ENCODE results near the gene CRISPLD2.

CRISPLD2 gene

GRCh38 chr16:84888450-84888849 lies 68.7 kb downstream of the CRISPLD2 start:
- no peak for DNase-seq

- DNase-seq, result no peak
Measured at GRCh38 chr16:84889066-84889465, 69.3 kb downstream of the CRISPLD2 start.

- DNase-seq, result no peak
Measured at GRCh38 chr16:84890427-84890826, 70.6 kb downstream of the CRISPLD2 start.

GRCh38 chr16:84891149-84891795 lies 71.5 kb downstream of the CRISPLD2 start:
- DNase-seq, result no peak

GRCh38 chr16:84892097-84892496 lies 72.3 kb downstream of the CRISPLD2 start:
- no peak for DNase-seq

GRCh38 chr16:84893467-84893848 lies 73.7 kb downstream of the CRISPLD2 start:
- no peak for DNase-seq

GRCh38 chr16:84893849-84894599 lies 74.2 kb downstream of the CRISPLD2 start:
- DNase-seq, result peak in 1 of 2 donors; percentile 10

GRCh38 chr16:84895016-84895415 lies 75.2 kb downstream of the CRISPLD2 start:
- DNase-seq, result no peak

GRCh38 chr16:84896847-84897246 lies 77.1 kb downstream of the CRISPLD2 start:
- DNase-seq, result no peak

GRCh38 chr16:84897911-84898377 lies 78.2 kb downstream of the CRISPLD2 start:
- peak in 1 of 2 donors; percentile 59 for DNase-seq

GRCh38 chr16:84898447-84898846 lies 78.7 kb downstream of the CRISPLD2 start:
- peak in 1 of 2 donors; percentile 41 for DNase-seq

GRCh38 chr16:84899414-84899813 lies 79.6 kb downstream of the CRISPLD2 start:
- DNase-seq, result no peak

GRCh38 chr16:84905965-84906460 lies 86.2 kb downstream of the CRISPLD2 start:
- DNase-seq, result no peak

GRCh38 chr16:84907051-84907450 lies 87.3 kb downstream of the CRISPLD2 start:
- DNase-seq, result no peak

- no peak for DNase-seq
Measured at GRCh38 chr16:84907575-84907974, 87.8 kb downstream of the CRISPLD2 start.

- no peak for DNase-seq
Measured at GRCh38 chr16:84909476-84910085, 89.8 kb downstream of the CRISPLD2 start.

GRCh38 chr16:84911486-84912216 lies 91.9 kb downstream of the CRISPLD2 start:
- peak in 1 of 2 donors; percentile 19 for DNase-seq

GRCh38 chr16:84913315-84913714 lies 93.5 kb downstream of the CRISPLD2 start:
- DNase-seq, result no peak

GRCh38 chr16:84914273-84914672 lies 94.5 kb downstream of the CRISPLD2 start:
- no peak for DNase-seq

GRCh38 chr16:84916178-84916577 lies 96.4 kb downstream of the CRISPLD2 start:
- DNase-seq, result no peak

GRCh38 chr16:84916850-84917249 lies 97.1 kb downstream of the CRISPLD2 start:
- no peak for DNase-seq

GRCh38 chr16:84917492-84917891 lies 97.7 kb downstream of the CRISPLD2 start:
- no peak for DNase-seq
